Body of pancreas (tissue), 4 donors: ENCODE data around the gene TNS2. TPM values are rescaled to one million over a fixed set of nuclear protein-coding genes. Genes with fewer than 3 reads are reported as not detected.

Source experiments
- ATAC-seq: fragments of 150-250 bp; one replicate; pipeline ENCODE4 v1.9.1; 2016
- DNase-seq, 4 donors: peaks; one replicate each; pipeline ENCODE4 v3.0.0-alpha.2; 2019
- H3K27ac ChIP-seq, 4 donors: fragments of 200-600 bp; sonication (generic); 1 replicate in 3 of 4; 2 replicates in 1 of 4; pipeline versions ENCODE4 v1.5.1 to v1.6.1; 2016 to 2019; ENCODE audit warnings: mild to moderate bottlenecking in 1 of 4, mixed read lengths in 1 of 4, moderate library complexity in 1 of 4
- H3K27me3 ChIP-seq, 2 donors: fragments of 200-600 bp; sonication (generic); one replicate each; pipeline ENCODE4 v1.6.0; 2016; ENCODE audit warnings: mild to moderate bottlenecking in 1 of 2
- H3K36me3 ChIP-seq, 2 donors: fragments of 200-600 bp; sonication (generic); replicated peaks in 1 of 2; 2 replicates each; pipeline ENCODE4 v1.5.1; 2016; ENCODE audit warnings: low read depth in 2 of 2; ENCODE audit not compliant: insufficient read depth in 1 of 2
- H3K4me1 ChIP-seq: fragments of 200-600 bp; sonication (generic); one replicate; pipeline ENCODE4 v1.6.0; 2016
- H3K4me3 ChIP-seq, 2 donors: fragments of 200-600 bp; sonication (generic); 1 replicate in 1 of 2; 2 replicates in 1 of 2; pipeline ENCODE4 v1.5.1; 2016 to 2019
- H3K9me3 ChIP-seq, 3 donors: fragments of 200-600 bp; sonication (generic); 1 replicate in 2 of 3; 2 replicates in 1 of 3; pipeline ENCODE4 v1.5.1; 2016
- POLR2A ChIP-seq, 3 donors: fragments of 450-650 bp; IDR thresholded peaks; one replicate each; pipeline ENCODE4 v1.6.1; 2016; ENCODE audit warnings: antibody characterized with exemption in 3 of 3, mild to moderate bottlenecking in 2 of 3
- WGBS, 2 donors: methylation state at CpG; one replicate each; pipeline ENCODE4 v1.1.5; 2017; 5-methylcytosine and 5-hydroxymethylcytosine counted together
- intact Hi-C: fragments of 100-400 bp; cut with DNase I; formaldehyde crosslinking; loops from one replicate; pipeline ENCODE4 v1.15.1; 2023
- total RNA-seq, 2 donors: library from RNA; depleted of rRNA; stranded (reverse); fragments of >200 nt; gene quantifications; one replicate each; pipeline ENCODE4 v1.1.0, GENCODE V29; 2016
- TF ChIP-seq, protein P1 (sequence below), 7 experiments: fragments of 450-650 bp in 4 of 7; fragments of 200-600 bp in 3 of 7; sonication (generic) in 3 of 7; IDR thresholded peaks; one replicate each; pipeline ENCODE4 v1.5.1; 2016 to 2019; ENCODE audit warnings: antibody characterized with exemption in 7 of 7

Gene TNS2, protein sequence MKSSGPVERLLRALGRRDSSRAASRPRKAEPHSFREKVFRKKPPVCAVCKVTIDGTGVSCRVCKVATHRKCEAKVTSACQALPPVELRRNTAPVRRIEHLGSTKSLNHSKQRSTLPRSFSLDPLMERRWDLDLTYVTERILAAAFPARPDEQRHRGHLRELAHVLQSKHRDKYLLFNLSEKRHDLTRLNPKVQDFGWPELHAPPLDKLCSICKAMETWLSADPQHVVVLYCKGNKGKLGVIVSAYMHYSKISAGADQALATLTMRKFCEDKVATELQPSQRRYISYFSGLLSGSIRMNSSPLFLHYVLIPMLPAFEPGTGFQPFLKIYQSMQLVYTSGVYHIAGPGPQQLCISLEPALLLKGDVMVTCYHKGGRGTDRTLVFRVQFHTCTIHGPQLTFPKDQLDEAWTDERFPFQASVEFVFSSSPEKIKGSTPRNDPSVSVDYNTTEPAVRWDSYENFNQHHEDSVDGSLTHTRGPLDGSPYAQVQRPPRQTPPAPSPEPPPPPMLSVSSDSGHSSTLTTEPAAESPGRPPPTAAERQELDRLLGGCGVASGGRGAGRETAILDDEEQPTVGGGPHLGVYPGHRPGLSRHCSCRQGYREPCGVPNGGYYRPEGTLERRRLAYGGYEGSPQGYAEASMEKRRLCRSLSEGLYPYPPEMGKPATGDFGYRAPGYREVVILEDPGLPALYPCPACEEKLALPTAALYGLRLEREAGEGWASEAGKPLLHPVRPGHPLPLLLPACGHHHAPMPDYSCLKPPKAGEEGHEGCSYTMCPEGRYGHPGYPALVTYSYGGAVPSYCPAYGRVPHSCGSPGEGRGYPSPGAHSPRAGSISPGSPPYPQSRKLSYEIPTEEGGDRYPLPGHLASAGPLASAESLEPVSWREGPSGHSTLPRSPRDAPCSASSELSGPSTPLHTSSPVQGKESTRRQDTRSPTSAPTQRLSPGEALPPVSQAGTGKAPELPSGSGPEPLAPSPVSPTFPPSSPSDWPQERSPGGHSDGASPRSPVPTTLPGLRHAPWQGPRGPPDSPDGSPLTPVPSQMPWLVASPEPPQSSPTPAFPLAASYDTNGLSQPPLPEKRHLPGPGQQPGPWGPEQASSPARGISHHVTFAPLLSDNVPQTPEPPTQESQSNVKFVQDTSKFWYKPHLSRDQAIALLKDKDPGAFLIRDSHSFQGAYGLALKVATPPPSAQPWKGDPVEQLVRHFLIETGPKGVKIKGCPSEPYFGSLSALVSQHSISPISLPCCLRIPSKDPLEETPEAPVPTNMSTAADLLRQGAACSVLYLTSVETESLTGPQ (N-terminal part only)
- total RNA-seq, result 100 to 1,000 TPM in 1 of 2 donors, 10 to 100 TPM in 1; 75.5 to 113 TPM

DNA sequence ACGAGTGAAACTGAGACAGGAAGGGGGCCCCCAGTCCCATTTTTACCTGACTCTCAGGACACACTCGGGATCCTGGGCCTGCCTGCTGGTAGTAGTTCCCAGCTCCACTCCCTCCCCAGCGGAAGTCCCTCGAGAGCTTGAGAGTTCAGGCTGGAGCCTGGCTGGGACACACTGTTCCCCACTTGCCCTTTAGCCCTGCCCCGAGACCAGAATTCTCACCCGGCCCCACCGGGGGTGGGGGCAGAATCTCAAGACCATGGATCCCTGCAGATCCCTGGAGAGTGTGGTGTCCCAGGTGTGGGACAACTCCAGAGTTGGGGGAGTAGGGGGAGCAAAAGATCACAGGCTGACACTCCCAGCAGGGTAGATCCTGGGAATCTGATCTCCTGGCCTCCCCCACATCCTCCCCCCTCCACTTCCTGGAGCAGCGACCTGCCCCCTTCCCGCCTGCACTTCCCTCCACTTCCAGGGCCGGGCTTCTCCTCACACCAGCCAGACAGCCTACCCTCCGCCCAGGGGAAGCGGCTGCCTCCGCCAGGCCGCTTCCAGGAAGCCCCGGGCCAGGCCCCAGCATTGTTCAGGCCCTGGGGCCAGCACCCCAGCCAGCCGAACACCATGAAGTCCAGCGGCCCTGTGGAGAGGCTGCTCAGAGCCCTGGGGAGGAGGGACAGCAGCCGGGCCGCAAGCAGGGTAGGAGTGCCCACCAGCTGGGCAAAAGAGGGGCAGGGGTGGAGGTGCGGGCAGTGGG is at the start of gene TNS2:
TNS2 (plus strand) TSS at position 495 of the 748 bp plus-strand sequence; CDS start at position 616, 121 bp downstream.
- intact Hi-C loops, result no loop called here

DNA sequence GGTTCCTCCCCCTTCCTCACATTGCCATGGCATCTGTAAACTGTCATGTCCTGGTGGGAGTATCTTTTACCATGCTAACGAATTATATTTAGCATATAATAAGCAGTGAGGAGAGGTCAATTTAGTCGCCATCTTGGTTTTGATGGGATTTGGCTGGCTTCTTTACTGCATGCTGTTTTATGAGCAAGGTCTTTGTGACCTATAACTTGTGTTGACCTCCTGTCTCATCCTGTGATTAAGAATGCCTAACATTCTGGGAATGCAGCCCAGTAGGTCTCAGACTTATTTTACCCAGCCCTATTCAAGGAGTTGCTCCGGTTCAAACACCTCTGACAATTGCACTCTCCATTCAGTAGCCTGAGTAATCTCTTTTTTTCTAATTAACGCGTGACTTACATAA is 45.7 kb upstream of the TNS2 start:
- Histone ChIP-seq H3K27me3 (no peaks in the 10 kb centered on the region), H3K36me3 (no peaks in the 10 kb centered on the region), H3K4me1 (peaks cover 29% of the 10 kb centered on the region), H3K4me3 (no peak overlapping the region), H3K9me3 (no peaks in the 10 kb centered on the region), H3K27ac (no peak overlapping the region)
- intact Hi-C loops, result no loop called here
- 54 to 59% methylated on average over 5 of the region's 5 CpGs for whole genome bisulfite sequencing, 2 donors
- DNase-seq (no peak), ATAC-seq (no peak)
- TF ChIP-seq POLR2A (IDR thresholded peaks at IDR 0.05), result no peak
- TF ChIP-seq, protein P1, sequence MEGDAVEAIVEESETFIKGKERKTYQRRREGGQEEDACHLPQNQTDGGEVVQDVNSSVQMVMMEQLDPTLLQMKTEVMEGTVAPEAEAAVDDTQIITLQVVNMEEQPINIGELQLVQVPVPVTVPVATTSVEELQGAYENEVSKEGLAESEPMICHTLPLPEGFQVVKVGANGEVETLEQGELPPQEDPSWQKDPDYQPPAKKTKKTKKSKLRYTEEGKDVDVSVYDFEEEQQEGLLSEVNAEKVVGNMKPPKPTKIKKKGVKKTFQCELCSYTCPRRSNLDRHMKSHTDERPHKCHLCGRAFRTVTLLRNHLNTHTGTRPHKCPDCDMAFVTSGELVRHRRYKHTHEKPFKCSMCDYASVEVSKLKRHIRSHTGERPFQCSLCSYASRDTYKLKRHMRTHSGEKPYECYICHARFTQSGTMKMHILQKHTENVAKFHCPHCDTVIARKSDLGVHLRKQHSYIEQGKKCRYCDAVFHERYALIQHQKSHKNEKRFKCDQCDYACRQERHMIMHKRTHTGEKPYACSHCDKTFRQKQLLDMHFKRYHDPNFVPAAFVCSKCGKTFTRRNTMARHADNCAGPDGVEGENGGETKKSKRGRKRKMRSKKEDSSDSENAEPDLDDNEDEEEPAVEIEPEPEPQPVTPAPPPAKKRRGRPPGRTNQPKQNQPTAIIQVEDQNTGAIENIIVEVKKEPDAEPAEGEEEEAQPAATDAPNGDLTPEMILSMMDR (IDR thresholded peaks at IDR 0.05), result no peak

More for the DNA sequence above, at the start of gene TNS2:
- 9 to 11% methylated on average over 10 to 20 of the region's 20 CpGs for WGBS, 2 donors
- DNase-seq (peak; percentile 70 to 83 (median 78)), ATAC-seq (no peak)
- peak within 1 kb of the TSS; percentile 14 to 34 for H3K4me3 ChIP-seq
- H3K36me3 ChIP-seq, result no peaks in the 10 kb centered on the region
- H3K4me1 ChIP-seq, result peaks cover 91% of the 10 kb centered on the region
- TF ChIP-seq, protein P1 (IDR thresholded peaks at IDR 0.05), result no peak
- peak; percentile 53 to 81 (median 72) for TF ChIP-seq POLR2A (IDR thresholded peaks at IDR 0.05)
- no peaks in the 10 kb centered on the region for H3K9me3 ChIP-seq
- H3K27ac ChIP-seq, result peak within 1 kb of the TSS; percentile 95 to 99 (median 98)
- H3K27me3 ChIP-seq, result no peaks in the 10 kb centered on the region

DNA sequence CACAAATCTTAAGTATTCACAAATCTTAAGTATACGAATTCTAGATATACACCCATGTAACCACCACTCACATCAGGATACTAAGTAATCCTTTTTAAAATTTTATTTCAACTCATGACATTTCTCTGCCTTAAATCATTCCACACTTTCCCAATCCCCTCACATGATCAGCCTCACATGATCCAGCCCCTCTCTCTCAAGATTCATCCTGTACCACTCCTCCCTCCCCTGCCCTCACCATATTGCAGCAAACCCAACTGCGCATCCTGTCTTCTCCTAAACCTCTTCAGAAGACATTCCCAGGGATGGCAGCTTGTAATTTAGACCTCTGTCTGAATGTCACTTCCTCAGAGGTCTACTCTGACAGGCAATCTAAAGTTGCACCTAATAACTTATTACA is 45.3 kb upstream of the TNS2 start:
- Histone ChIP-seq H3K27ac (no peak overlapping the region), H3K4me1 (peaks cover 33% of the 10 kb centered on the region), H3K36me3 (no peaks in the 10 kb centered on the region), H3K9me3 (no peaks in the 10 kb centered on the region), H3K27me3 (no peaks in the 10 kb centered on the region), H3K4me3 (no peak overlapping the region)
- DNase-seq (no peak), ATAC-seq (no peak)
- intact Hi-C loops, result no loop called here
- TF ChIP-seq, protein P1 (IDR thresholded peaks at IDR 0.05), result no peak
- no peak for TF ChIP-seq POLR2A (IDR thresholded peaks at IDR 0.05)
- 78 to 79% methylated on average over 2 of the region's 2 CpGs for WGBS, 2 donors
